Islet of Langerhans (tissue), 1 donor: ENCODE measurements around the gene CNTNAP2.

Source experiments
- FAIRE-seq: peaks from one replicate; lab custom pipeline; 2011; peaks lifted over from hg19 to GRCh38; lab: Jason Lieb, UNC

CNTNAP2 gene

GRCh38 chr7:147265528-147265927, 1148.9 kb downstream of the CNTNAP2 start:
- FAIRE-seq = no peak

GRCh38 chr7:147276106-147276505, 1159.5 kb downstream of the CNTNAP2 start:
- FAIRE-seq = no peak

GRCh38 chr7:147276783-147277370, 1160.3 kb downstream of the CNTNAP2 start:
- FAIRE-seq = no peak

GRCh38 chr7:147279514-147279913, 1162.9 kb downstream of the CNTNAP2 start:
- no peak for FAIRE-seq

- FAIRE-seq = no peak
Measured at GRCh38 chr7:147279964-147280374, 1163.4 kb downstream of the CNTNAP2 start.

GRCh38 chr7:147282204-147282603, 1165.6 kb downstream of the CNTNAP2 start:
- FAIRE-seq = no peak

- FAIRE-seq = no peak
Measured at GRCh38 chr7:147296201-147296600, 1179.6 kb downstream of the CNTNAP2 start.

- FAIRE-seq = no peak
Measured at GRCh38 chr7:147296986-147297385, 1180.4 kb downstream of the CNTNAP2 start.

- FAIRE-seq = no peak
Measured at GRCh38 chr7:147298611-147299043, 1182.0 kb downstream of the CNTNAP2 start.

- no peak for FAIRE-seq
Measured at GRCh38 chr7:147300293-147300692, 1183.7 kb downstream of the CNTNAP2 start.

- FAIRE-seq = no peak
Measured at GRCh38 chr7:147304376-147304775, 1187.8 kb downstream of the CNTNAP2 start.

GRCh38 chr7:147305827-147306226, 1189.2 kb downstream of the CNTNAP2 start:
- FAIRE-seq = no peak

- no peak for FAIRE-seq
Measured at GRCh38 chr7:147308539-147308938, 1191.9 kb downstream of the CNTNAP2 start.

GRCh38 chr7:147311336-147311735, 1194.7 kb downstream of the CNTNAP2 start:
- no peak for FAIRE-seq

- no peak for FAIRE-seq
Measured at GRCh38 chr7:147321504-147321903, 1204.9 kb downstream of the CNTNAP2 start.

GRCh38 chr7:147332988-147333387, 1216.4 kb downstream of the CNTNAP2 start:
- FAIRE-seq = no peak

- FAIRE-seq = no peak
Measured at GRCh38 chr7:147363101-147363500, 1246.5 kb downstream of the CNTNAP2 start.

GRCh38 chr7:147376192-147376591, 1259.6 kb downstream of the CNTNAP2 start:
- no peak for FAIRE-seq

- FAIRE-seq = no peak
Measured at GRCh38 chr7:147380926-147381325, 1264.3 kb downstream of the CNTNAP2 start.

GRCh38 chr7:147394329-147394728, 1277.7 kb downstream of the CNTNAP2 start:
- no peak for FAIRE-seq

- no peak for FAIRE-seq
Measured at GRCh38 chr7:147400221-147400689, 1283.7 kb downstream of the CNTNAP2 start.

GRCh38 chr7:147400925-147401324, 1284.3 kb downstream of the CNTNAP2 start:
- no peak for FAIRE-seq

- FAIRE-seq = no peak
Measured at GRCh38 chr7:147405621-147406020, 1289.0 kb downstream of the CNTNAP2 start.

GRCh38 chr7:147406521-147407135, 1290.0 kb downstream of the CNTNAP2 start:
- no peak for FAIRE-seq
